HEK293T (cell line): ENCODE results near the gene TTLL1.

Source experiments
- BHLHE40 ChIP-seq: fragments of 450-650 bp; IDR thresholded peaks from 2 replicates; pipeline ENCODE4 v1.6.1; 2016; ENCODE audit warnings: mild to moderate bottlenecking, moderate library complexity, borderline replicate concordance
- ELF4 ChIP-seq: fragments of 450-650 bp; IDR thresholded peaks from 2 replicates; pipeline ENCODE4 v1.6.1; 2017; ENCODE audit warnings: antibody characterized with exemption
- FOXK2 ChIP-seq: fragments of 450-650 bp; IDR thresholded peaks from 2 replicates; pipeline ENCODE4 v1.6.1; 2016; ENCODE audit warnings: mild to moderate bottlenecking
- FOXM1 ChIP-seq: fragments of 450-650 bp; IDR thresholded peaks from 2 replicates; pipeline ENCODE4 v1.6.1; 2017; ENCODE audit warnings: mild to moderate bottlenecking, borderline replicate concordance
- LEF1 ChIP-seq: fragments of 450-650 bp; IDR thresholded peaks from 2 replicates; pipeline ENCODE4 v1.6.1; 2017; ENCODE audit warnings: mild to moderate bottlenecking, borderline replicate concordance
- PKNOX1 ChIP-seq: fragments of 450-650 bp; IDR thresholded peaks from 2 replicates; pipeline ENCODE4 v1.6.1; 2016
- ZNF384 ChIP-seq: fragments of 450-650 bp; IDR thresholded peaks from 2 replicates; pipeline ENCODE4 v1.6.1; 2016

GRCh38 chr22:43015677-43016042 lies 73.5 kb downstream of the TTLL1 start:
- TF ChIP-seq PKNOX1: no peak
- TF ChIP-seq FOXM1: no peak
- TF ChIP-seq FOXK2: no peak
- TF ChIP-seq LEF1: no peak
- TF ChIP-seq BHLHE40: no peak
- TF ChIP-seq ELF4: no peak
- TF ChIP-seq ZNF384: no peak
